Activated CD4-positive, alpha-beta T cell treated with anti-CD3 and anti-CD28 coated beads, Interleukin-2, amount 50 U/mL, for 16 hours (primary cell): Measurements from ENCODE around the gene CCDC30.
A peak's percentile ranks its signal among the peaks of the same experiment; 100 is the strongest.
"Not testable (repeated sequence)": the region's sequence is repeated elsewhere in the genome, so short reads cannot be mapped to it uniquely, and the experiment has no call there.

ENCODE experiments used
- DNase-seq: peaks from one replicate; pipeline ENCODE4 v3.0.0-alpha.2; 2020

The CCDC30 gene

GRCh38 chr1:42533101-42533863, 70.2 kb downstream of the CCDC30 start:
- DNase-seq: no peak

GRCh38 chr1:42541104-42541503, 78.0 kb downstream of the CCDC30 start:
- no peak for DNase-seq

- no peak for DNase-seq
Measured at GRCh38 chr1:42551180-42551579, 88.1 kb downstream of the CCDC30 start.

GRCh38 chr1:42551590-42551989, 88.5 kb downstream of the CCDC30 start:
- no peak for DNase-seq

- DNase-seq: no peak
Measured at GRCh38 chr1:42552636-42553035, 89.5 kb downstream of the CCDC30 start.

- no peak for DNase-seq
Measured at GRCh38 chr1:42557230-42557851, 94.3 kb downstream of the CCDC30 start.

GRCh38 chr1:42567038-42567437, 104.0 kb downstream of the CCDC30 start:
- no peak for DNase-seq

GRCh38 chr1:42576935-42577334, 113.8 kb downstream of the CCDC30 start:
- no peak for DNase-seq

- no peak for DNase-seq
Measured at GRCh38 chr1:42586016-42586415, 122.9 kb downstream of the CCDC30 start.

- DNase-seq: no peak
Measured at GRCh38 chr1:42587753-42588152, 124.7 kb downstream of the CCDC30 start.

- no peak for DNase-seq
Measured at GRCh38 chr1:42592811-42593210, 129.7 kb downstream of the CCDC30 start.

- no peak for DNase-seq
Measured at GRCh38 chr1:42593486-42594100, 130.5 kb downstream of the CCDC30 start.

- DNase-seq: no peak
Measured at GRCh38 chr1:42601472-42601871, 138.4 kb downstream of the CCDC30 start.

GRCh38 chr1:42613803-42614131, 150.7 kb downstream of the CCDC30 start:
- DNase-seq: no peak

- DNase-seq: no peak
Measured at GRCh38 chr1:42618866-42619265, 155.8 kb downstream of the CCDC30 start.

- no peak for DNase-seq
Measured at GRCh38 chr1:42620307-42620706, 157.2 kb downstream of the CCDC30 start.

GRCh38 chr1:42621180-42621579, 158.1 kb downstream of the CCDC30 start:
- DNase-seq: not testable (repeated sequence)

- not testable (repeated sequence) for DNase-seq
Measured at GRCh38 chr1:42627205-42627604, 164.1 kb downstream of the CCDC30 start.

GRCh38 chr1:42639116-42639515, 176.0 kb downstream of the CCDC30 start:
- no peak for DNase-seq

GRCh38 chr1:42646056-42646455, 183.0 kb downstream of the CCDC30 start:
- DNase-seq: no peak

GRCh38 chr1:42657201-42657600, 194.1 kb downstream of the CCDC30 start:
- no peak for DNase-seq

- DNase-seq: peak; percentile 96
Measured at GRCh38 chr1:42657981-42658876, 195.1 kb downstream of the CCDC30 start, which contains the start of gene PPIH. Gene PPIH (plus strand): TSS chr1:42658423. CDS start chr1:42658447, 24 bp downstream.

- no peak for DNase-seq
Measured at GRCh38 chr1:42658877-42659337, 195.8 kb downstream of the CCDC30 start.
